OCI-LY7 (cell line): ENCODE measurements around the gene ARHGAP4. TPM values are rescaled to one million over a fixed set of nuclear protein-coding genes. Genes with fewer than 3 reads are reported as not detected.

Source experiments
- BruUV-seq: library from RNA; stranded (reverse); fragments of 400-500 nt; replicated peaks from 2 replicates; lab custom pipeline; 2021; lab: Mats Ljungman, UMichigan
- CTCF ChIA-PET: fragments of 300-600 bp; sonication (Branson Sonifier 250); formaldehyde crosslinking; loops from one replicate; lab custom pipeline; 2022; ENCODE audit warnings: antibody characterized with exemption; ENCODE audit not compliant: unreplicated experiment; lab: Charles Lee
- POLR2A ChIA-PET: fragments of 300-600 bp; sonication (Branson Sonifier 250); formaldehyde crosslinking; loops from one replicate; lab custom pipeline; 2022; ENCODE audit warnings: antibody characterized with exemption; lab: Charles Lee
- DNase-seq: peaks from one replicate; pipeline ENCODE4 v3.0.0-alpha.2; 2015; ENCODE audit warnings: low spot score
- H2AFZ ChIP-seq: fragments of 200-600 bp; sonication (generic), shearing (Covaris generic); 2 replicates; pipeline ENCODE4 v1.6.1; 2014; ENCODE audit warnings: mild to moderate bottlenecking, antibody characterized with exemption, low read length, moderate library complexity
- H3K27ac ChIP-seq: fragments of 200-600 bp; sonication (generic); 2 replicates; pipeline ENCODE4 v1.5.1; 2014; ENCODE audit warnings: mixed run types, low read depth, mild to moderate bottlenecking, moderate library complexity, low read length, inconsistent platforms; ENCODE audit not compliant: poor library complexity, severe bottlenecking
- H3K36me3 ChIP-seq: fragments of 200-600 bp; sonication (generic); 2 replicates; pipeline ENCODE4 v1.6.1; 2014; ENCODE audit warnings: mild to moderate bottlenecking, antibody characterized with exemption, low read length, moderate library complexity, mixed read lengths; ENCODE audit not compliant: insufficient read depth
- H3K4me1 ChIP-seq: fragments of 200-600 bp; sonication (generic); 2 replicates; pipeline ENCODE4 v1.5.1; 2014; ENCODE audit warnings: mild to moderate bottlenecking, low read length; ENCODE audit not compliant: insufficient read depth, poor library complexity, severe bottlenecking
- H3K4me2 ChIP-seq: fragments of 200-600 bp; sonication (generic); 2 replicates; pipeline ENCODE4 v1.6.1; 2014; ENCODE audit warnings: mild to moderate bottlenecking, low read length
- H3K4me3 ChIP-seq: fragments of 200-600 bp; sonication (generic); 2 replicates; pipeline ENCODE4 v1.5.1; 2014; ENCODE audit warnings: mild to moderate bottlenecking, low read depth, low read length; ENCODE audit not compliant: poor library complexity, severe bottlenecking
- H3K79me2 ChIP-seq: fragments of 200-600 bp; sonication (generic); 2 replicates; pipeline ENCODE4 v1.6.1; 2016; ENCODE audit warnings: low read depth, mild to moderate bottlenecking, low read length, moderate library complexity, mixed read lengths; ENCODE audit not compliant: insufficient read depth
- H3K9me2 ChIP-seq: fragments of 200-600 bp; sonication (generic); 2 replicates; pipeline ENCODE4 v1.6.1; 2016; ENCODE audit warnings: mild to moderate bottlenecking, low read length, mixed read lengths; ENCODE audit not compliant: insufficient read depth
- H3K9me3 ChIP-seq: fragments of 200-600 bp; sonication (generic); 2 replicates; pipeline ENCODE4 v1.6.1; 2014; ENCODE audit warnings: mild to moderate bottlenecking, mixed run types, low read length, mixed read lengths
- H4K20me1 ChIP-seq: fragments of 200-600 bp; sonication (generic); 2 replicates; pipeline ENCODE4 v1.6.1; 2014; ENCODE audit warnings: mild to moderate bottlenecking, antibody characterized with exemption, low read length, moderate library complexity, mixed read lengths; ENCODE audit not compliant: insufficient read depth
- CTCF ChIP-seq: fragments of 200-600 bp; sonication (generic); conservative IDR thresholded peaks from 2 replicates; pipeline ENCODE4 v1.5.1; 2014; ENCODE audit warnings: mild to moderate bottlenecking, antibody characterized with exemption, low read length, moderate library complexity, mixed read lengths
- EZH2phosphoT487 ChIP-seq: fragments of 200-600 bp; sonication (generic); IDR thresholded peaks from 2 replicates; pipeline ENCODE4 v1.6.1; 2018; ENCODE audit warnings: low read depth, borderline replicate concordance, mild to moderate bottlenecking, mixed run types, antibody characterized with exemption, low read length, moderate library complexity, mixed read lengths
- intact Hi-C: fragments of 100-400 bp; cut with micrococcal nuclease; formaldehyde crosslinking; loops from one replicate; pipeline ENCODE4 v1.10.0; 2022; ENCODE audit not compliant: unreplicated experiment
- total RNA-seq, 2 experiments: library from RNA; depleted of rRNA in 1 of 2; stranded (reverse); fragments of >200 nt in 1 of 2; shearing (Covaris generic) in 1 of 2; gene quantifications; 2 replicates each; pipeline ENCODE4 v1.2.3, GENCODE V29; 2014 to 2022

Gene ARHGAP4
- total RNA-seq, 2 experiments from 2014 or later: 126 to 128 TPM

DNA sequence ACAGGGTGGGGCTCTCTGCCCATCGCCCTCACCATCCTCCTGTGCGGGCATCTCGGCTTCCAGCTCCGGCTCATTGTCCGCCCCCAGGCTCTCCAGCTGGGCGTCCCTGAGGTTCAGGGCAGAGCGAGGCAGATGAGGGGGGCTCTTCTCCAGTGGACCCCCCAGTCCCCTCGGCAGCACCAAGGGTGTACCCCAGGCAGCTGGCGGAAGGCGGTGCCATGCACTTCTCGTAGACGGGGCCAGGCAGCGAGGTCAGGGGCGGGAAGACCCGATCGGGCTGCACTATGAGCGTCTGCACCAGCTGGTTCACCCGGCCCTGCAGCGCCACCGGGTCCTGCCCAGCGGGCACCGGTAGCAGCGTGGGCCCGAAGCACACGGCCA lies 16.1 kb downstream of the ARHGAP4 start:
- H3K36me3 ChIP-seq: peaks cover 15% of the 10 kb centered on the region
- ChIA-PET POLR2A (no interaction called here), CTCF (no interaction called here)

GRCh38 chrX:153909024-153909979 lies 16.8 kb downstream of the ARHGAP4 start:
- H3K36me3 ChIP-seq: peaks cover 15% of the 10 kb centered on the region
- no peak for DNase-seq
- intact Hi-C loops: no loop called here
- no peaks in the 10 kb centered on the region for H3K79me2 ChIP-seq
- H3K9me3 ChIP-seq: no peaks in the 10 kb centered on the region
- ChIA-PET CTCF (no interaction called here), POLR2A (interaction anchor here (0.6 kb wide), 1 partner anchor 318 kb away, joined by 3 read pairs; no protein-coding TSS in a partner anchor)
- peaks cover 1% of the 10 kb centered on the region for H3K4me1 ChIP-seq
- no peak overlapping the region for H3K27ac ChIP-seq
- H4K20me1 ChIP-seq: no peaks in the 10 kb centered on the region
- no TSS peak for BruUV-seq
- H3K4me2 ChIP-seq: no peak overlapping the region
- H2AFZ ChIP-seq: no peak overlapping the region
- TF ChIP-seq CTCF: no peak
- TF ChIP-seq EZH2phosphoT487: no peak
- H3K9me2 ChIP-seq: no peaks in the 10 kb centered on the region
- no peak overlapping the region for H3K4me3 ChIP-seq

More for the DNA sequence above, 16.1 kb downstream of the ARHGAP4 start:
- Histone ChIP-seq H3K9me3 (no peaks in the 10 kb centered on the region), H2AFZ (no peak overlapping the region), H3K4me2 (no peak overlapping the region), H3K27ac (no peak overlapping the region), H3K79me2 (no peaks in the 10 kb centered on the region), H3K4me3 (no peak overlapping the region), H4K20me1 (no peaks in the 10 kb centered on the region), H3K9me2 (no peaks in the 10 kb centered on the region), H3K4me1 (no peaks in the 10 kb centered on the region)
- intact Hi-C loops: no loop called here
- no TSS peak for BruUV-seq
- TF ChIP-seq CTCF: no peak
- no peak for TF ChIP-seq EZH2phosphoT487
- no peak for DNase-seq
